ENCODE measurements around the gene KHNYN. TPM values are rescaled to one million over a fixed set of nuclear protein-coding genes. Genes with fewer than 3 reads are reported as not detected.
A peak's percentile ranks its signal among the peaks of the same experiment; 100 is the strongest.
"Not testable (repeated sequence)": the region's sequence is repeated elsewhere in the genome, so short reads cannot be mapped to it uniquely, and the experiment has no call there.

The KHNYN gene
- polyA plus RNA-seq: 26.5 TPM

DNA sequence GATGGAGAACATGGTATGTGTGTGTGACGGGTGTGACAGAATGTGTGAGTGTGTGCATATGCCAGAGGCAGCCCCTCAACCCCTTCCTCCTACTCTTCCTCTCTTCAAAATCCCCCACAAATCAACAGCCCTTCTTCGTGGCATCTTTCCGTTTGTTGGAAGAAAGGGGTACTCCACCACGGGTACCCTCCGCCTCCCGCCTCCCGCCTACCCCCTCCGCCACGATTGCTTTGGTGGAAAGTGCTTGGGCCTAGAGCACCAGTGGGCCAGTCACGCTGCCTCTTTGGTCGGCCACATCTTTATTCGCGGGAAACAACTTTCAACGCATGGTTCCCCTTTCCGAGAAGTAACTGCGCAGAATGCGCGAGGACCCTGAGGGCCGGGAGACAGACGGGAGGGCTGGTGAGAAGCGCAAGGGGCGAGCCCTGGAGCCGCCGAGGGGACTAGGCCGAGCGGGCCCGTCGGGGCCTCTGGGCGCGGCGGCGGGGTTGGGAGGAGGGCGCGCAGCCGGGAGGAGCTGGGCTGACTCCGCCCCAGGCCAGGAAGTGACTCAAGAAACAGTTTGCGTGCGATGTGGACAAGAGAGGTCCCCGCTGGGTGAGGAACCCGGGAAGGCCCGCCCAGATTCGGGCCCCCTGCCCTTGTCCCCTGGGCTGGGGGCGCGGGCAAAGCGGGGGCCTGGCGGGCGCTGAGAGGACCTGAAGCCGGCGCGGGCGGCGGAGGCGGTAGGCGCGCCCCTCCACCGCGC, at the start of gene KHNYN, which contains the start of gene CBLN3:
KHNYN (plus strand) TSS at position 560 of the 748 bp plus-strand sequence. CDS start 777 bp downstream, outside the sequence.
CBLN3 (minus strand) TSS at position 274 of the 748 bp plus-strand sequence. CDS start 614 bp downstream, outside the sequence.
- Mint-ChIP-seq H3K4me1 (peaks cover 8 to 17% (median 12%) of the 10 kb centered on the region in 3 donors), H3K4me3 (peak within 1 kb of the TSS; percentile 92 to 96 (median 92)), H3K36me3 (peaks cover 3% of the 10 kb centered on the region), H3K9me3 (no peaks in the 10 kb centered on the region), H3K27ac (peak within 1 kb of the TSS; percentile 97 to 100 (median 99)), H3K27me3 (no peaks in the 10 kb centered on the region)

DNA sequence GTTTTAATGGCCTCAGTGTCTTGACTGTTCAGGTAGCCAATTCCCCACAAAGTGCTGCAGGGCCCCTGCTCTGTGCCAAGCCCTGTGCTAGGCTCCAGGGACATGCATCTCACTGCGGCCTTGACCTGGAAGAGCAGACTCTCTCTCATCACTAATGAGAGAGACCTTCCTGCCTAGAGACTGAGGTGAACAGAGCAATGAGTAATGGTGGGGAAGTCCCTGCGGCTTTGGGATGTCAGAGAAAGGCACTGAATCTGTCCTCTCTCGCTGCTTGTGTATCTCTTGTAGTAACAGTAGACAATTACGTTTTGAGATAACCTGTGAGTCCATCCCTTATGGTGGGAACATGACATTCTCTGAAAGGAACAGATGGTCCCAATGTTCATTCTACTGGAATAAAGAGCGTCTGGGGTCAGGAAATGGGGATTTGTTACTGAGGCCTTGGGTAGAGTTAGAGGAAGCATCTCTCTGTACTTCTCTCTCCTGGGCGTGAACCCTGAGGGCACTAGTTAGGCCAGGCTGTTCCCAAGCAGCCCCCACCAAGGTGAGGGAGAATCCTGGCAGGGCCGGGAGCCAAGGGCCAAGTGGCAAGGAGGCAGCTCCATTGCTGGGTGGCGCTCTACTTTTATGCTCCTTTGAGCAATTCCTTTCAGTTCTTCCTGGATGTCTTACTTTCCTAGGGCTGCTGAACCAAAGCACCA, 48.2 kb upstream of the KHNYN start:
- no peak overlapping the region for H3K27ac Mint-ChIP-seq
- H3K4me3 Mint-ChIP-seq: no peak overlapping the region
- peaks cover 2% of the 10 kb centered on the region for H3K36me3 Mint-ChIP-seq
- peaks cover under 1% of the 10 kb centered on the region for H3K27me3 Mint-ChIP-seq
- no peaks in the 10 kb centered on the region for H3K9me3 Mint-ChIP-seq
- no peaks in the 10 kb centered on the region for H3K4me1 Mint-ChIP-seq

DNA sequence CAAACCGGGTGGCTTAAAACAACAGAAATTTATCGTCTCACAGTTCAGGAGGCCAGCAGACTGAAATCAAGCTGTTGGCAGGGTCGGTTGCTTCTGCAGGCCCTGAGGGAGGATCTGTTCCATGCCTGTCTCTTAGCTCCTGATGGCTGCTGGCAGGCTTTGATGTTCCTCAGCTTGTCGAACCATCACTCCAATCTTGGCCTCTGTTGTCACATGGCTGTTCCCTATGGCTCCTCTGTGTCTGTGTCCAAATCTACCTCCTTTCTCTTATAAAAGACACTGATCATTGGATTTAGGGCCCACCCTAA, 47.7 kb upstream of the KHNYN start:
- Mint-ChIP-seq H3K36me3 (peaks cover 2% of the 10 kb centered on the region), H3K4me1 (no peaks in the 10 kb centered on the region), H3K4me3 (no peak overlapping the region), H3K9me3 (no peaks in the 10 kb centered on the region), H3K27ac (no peak overlapping the region), H3K27me3 (peaks cover 1% of the 10 kb centered on the region)

DNA sequence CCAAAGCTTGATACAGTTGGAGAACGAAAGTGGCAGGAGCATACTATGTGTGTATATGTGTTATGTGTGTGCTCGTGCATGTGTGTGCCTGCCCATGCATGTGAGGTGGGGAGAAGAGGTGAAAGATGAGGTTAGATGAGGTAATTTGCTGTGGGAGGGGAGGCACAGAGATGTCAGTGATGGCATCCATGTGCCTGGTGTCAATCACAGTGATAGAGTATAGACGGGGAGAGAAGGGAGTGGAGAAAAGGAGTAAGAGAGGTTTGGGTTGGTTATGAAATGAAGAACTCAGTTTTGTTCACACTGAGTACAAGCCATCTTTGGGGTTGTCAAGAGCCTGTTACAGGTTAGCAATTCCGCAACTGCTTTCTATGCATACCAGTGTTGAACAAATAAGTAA, 45.6 kb upstream of the KHNYN start:
- H3K36me3 Mint-ChIP-seq: no peaks in the 10 kb centered on the region
- no peak overlapping the region for H3K4me3 Mint-ChIP-seq
- H3K27ac Mint-ChIP-seq: peak overlapping the region in 1 of 3 donors; percentile 2
- H3K9me3 Mint-ChIP-seq: peaks cover 0 to 2% (median 0%) of the 10 kb centered on the region in 3 donors
- H3K27me3 Mint-ChIP-seq: peaks cover 3% of the 10 kb centered on the region
- H3K4me1 Mint-ChIP-seq: no peaks in the 10 kb centered on the region

DNA sequence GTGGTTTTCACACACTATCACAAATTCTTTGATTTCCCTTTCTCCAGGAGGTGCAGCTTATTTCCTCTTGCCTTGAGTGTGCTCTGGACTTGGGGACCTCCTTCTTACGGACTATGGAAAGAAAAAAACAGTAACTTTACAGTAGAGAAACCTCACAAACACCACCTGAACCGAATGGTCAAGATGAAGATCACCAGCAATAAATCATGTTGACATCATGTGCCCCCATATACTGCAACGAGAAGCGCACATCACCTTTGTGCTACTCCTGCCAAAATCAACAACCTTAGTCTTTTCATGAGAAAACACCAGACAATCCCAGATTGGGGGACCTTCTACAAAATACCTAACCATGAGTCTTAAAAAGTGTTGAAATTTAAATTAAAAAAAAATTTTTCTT, 44.2 kb upstream of the KHNYN start:
- H3K4me3 Mint-ChIP-seq: no peak overlapping the region
- H3K27ac Mint-ChIP-seq: no peak overlapping the region
- H3K4me1 Mint-ChIP-seq: no peaks in the 10 kb centered on the region
- peaks cover 0 to 2% (median 0%) of the 10 kb centered on the region in 3 donors for H3K9me3 Mint-ChIP-seq
- H3K36me3 Mint-ChIP-seq: no peaks in the 10 kb centered on the region
- H3K27me3 Mint-ChIP-seq: peaks cover 7% of the 10 kb centered on the region

DNA sequence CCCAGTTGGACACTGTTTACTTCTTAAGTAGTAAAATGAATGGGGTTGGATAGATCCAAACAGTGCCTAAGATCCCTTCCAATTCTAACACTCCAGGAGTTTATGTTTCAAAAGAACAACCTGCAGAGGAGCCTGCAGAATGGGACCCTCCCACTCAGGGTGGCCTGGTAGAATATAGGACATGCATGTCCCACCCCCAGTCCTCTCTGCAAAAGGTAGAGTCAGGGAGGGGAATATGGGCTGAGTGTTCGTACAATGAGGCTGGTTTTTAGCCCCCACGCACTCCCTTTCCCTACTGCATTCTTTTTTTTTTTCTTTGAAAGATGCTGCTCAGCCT, 42.8 kb upstream of the KHNYN start:
- H3K4me1 Mint-ChIP-seq: no peaks in the 10 kb centered on the region
- peaks cover 11% of the 10 kb centered on the region for H3K27me3 Mint-ChIP-seq
- no peak overlapping the region for H3K4me3 Mint-ChIP-seq
- peaks cover 0 to 2% (median 0%) of the 10 kb centered on the region in 3 donors for H3K9me3 Mint-ChIP-seq
- no peaks in the 10 kb centered on the region for H3K36me3 Mint-ChIP-seq
- no peak overlapping the region for H3K27ac Mint-ChIP-seq

DNA sequence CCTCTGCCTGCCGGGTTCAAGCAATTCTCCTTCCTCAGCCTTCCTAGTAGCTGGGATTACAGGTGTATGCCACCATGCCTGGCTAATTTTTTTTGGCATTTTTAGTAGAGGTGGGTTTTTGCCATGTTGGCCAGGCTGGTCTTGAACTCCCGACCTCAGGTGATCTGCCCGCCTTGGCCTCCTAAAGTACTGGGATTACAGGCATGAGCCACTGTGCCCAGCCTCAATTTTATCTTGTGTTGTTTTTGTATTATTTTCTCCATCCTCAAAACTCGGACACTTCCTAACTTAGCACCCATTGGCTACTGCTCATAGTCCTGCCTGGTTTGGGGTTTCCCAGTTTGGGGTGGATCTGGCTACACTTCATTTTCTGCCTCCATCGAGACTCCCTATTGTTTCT, 42.2 kb upstream of the KHNYN start:
- H3K4me1 Mint-ChIP-seq, H3K36me3 Mint-ChIP-seq, H3K27ac Mint-ChIP-seq, H3K4me3 Mint-ChIP-seq, H3K9me3 Mint-ChIP-seq: not testable (repeated sequence)
- peaks cover 13% of the 10 kb centered on the region for H3K27me3 Mint-ChIP-seq

DNA sequence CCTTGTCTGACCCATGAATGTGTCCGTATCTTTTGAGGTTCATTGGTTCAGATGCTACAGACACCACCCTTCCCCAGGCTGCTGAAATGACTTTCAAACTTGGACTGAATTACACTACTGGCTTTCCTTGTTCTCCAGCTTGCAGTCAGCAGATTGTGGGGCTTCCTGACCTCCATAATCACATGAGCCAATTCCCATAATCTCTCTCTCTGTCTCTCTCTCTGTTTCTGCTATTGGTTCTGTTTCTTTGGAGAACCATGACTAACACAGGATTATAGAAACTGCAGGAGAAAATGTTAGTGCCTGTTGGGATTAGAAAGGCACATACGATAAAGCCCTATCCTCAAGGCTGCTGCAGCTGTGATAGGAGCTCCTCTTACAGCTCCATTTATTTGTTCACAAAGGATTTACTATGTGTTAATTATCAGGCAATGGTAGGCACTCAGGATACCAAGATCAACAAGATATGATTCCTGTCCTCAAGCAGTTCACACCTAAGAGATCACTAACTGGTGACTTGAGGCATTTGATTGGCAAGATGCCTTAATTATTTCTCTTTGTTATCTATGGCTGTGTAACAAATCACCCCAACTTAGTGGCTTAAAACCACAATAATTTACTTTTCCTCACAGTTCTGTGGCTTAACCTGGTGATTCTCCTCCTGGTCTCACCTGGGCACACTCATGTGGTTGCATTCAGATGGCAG, 41.1 kb upstream of the KHNYN start:
- H3K9me3 Mint-ChIP-seq: peaks cover 0 to 2% (median 0%) of the 10 kb centered on the region in 3 donors
- no peak overlapping the region for H3K27ac Mint-ChIP-seq
- H3K36me3 Mint-ChIP-seq: no peaks in the 10 kb centered on the region
- no peak overlapping the region for H3K4me3 Mint-ChIP-seq
- peaks cover 16% of the 10 kb centered on the region for H3K27me3 Mint-ChIP-seq
- H3K4me1 Mint-ChIP-seq: peaks cover 0 to 1% (median 0%) of the 10 kb centered on the region in 3 donors

DNA sequence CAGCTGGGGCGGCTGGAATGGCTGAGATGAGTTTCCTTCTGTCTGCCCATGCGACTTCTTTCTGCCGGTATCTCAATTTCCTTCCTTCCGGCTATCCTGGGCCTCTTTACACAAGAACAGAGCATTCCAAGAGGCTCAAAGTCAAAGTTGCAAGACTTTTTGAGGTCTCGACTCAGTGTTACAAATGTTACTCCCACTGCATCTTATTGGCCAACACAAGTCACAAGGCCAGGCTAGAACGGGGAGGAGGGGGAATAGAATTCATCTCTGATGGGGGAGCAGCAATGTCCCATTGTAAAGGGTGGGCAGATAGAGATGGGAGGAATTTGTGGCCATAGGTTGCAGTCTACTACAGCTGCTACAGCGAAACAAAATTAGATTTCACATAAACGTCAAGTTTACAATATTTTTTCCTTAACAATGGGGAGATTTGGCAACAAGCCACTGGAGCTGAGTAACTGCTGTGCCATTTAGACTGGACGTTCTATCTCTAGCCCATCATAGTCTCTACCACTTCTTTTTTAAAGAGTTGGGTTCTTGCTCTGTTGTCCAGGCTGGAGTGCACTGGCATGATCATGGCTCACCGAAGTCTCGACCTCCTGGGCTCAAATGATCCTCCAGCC, 40.4 kb upstream of the KHNYN start:
- Mint-ChIP-seq H3K4me3 (no peak overlapping the region), H3K9me3 (peaks cover 0 to 2% (median 0%) of the 10 kb centered on the region in 3 donors), H3K27ac (no peak overlapping the region), H3K4me1 (peaks cover 0 to 1% (median 0%) of the 10 kb centered on the region in 3 donors), H3K36me3 (no peaks in the 10 kb centered on the region), H3K27me3 (peaks cover 17% of the 10 kb centered on the region)

DNA sequence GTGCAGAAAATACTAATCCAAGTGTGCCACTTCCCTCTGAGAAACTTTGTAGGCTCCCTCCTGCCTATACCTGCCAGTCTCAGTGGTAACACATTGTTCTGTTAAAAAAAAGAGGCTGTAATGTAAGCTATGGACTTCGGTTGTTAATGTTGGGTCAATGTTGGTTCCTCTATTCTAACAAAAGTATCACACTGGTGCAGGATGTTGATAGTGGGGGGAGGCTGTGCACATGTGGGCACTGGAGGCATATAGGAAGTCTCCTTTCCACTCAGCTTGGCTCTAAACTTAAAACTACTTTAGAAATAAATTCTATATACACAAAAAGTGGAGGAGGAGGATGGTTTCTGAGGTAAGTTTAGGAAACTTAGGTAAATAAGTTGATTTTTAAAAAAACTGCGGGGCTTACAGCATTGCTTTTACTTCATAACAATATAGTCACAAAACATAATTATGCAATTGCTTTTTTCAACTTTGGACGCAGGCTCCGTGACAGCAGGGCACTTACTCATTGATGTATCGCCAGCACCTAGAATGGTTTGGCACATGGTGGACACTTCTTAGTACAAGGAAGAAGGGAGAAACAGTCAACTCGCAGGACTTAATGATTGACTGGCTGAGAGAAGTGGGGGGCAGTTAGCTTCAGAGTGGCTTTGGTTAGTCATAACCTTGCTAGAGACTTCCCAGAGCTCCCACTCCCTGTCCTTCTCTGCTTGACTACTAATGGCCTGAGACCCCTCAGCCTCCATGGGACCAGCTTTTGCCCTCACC, 38.9 kb upstream of the KHNYN start:
- Mint-ChIP-seq H3K27ac (no peak overlapping the region), H3K27me3 (peaks cover 17% of the 10 kb centered on the region), H3K4me3 (no peak overlapping the region), H3K36me3 (no peaks in the 10 kb centered on the region), H3K4me1 (peaks cover 0 to 1% (median 0%) of the 10 kb centered on the region in 3 donors), H3K9me3 (peaks cover 0 to 2% (median 0%) of the 10 kb centered on the region in 3 donors)

DNA sequence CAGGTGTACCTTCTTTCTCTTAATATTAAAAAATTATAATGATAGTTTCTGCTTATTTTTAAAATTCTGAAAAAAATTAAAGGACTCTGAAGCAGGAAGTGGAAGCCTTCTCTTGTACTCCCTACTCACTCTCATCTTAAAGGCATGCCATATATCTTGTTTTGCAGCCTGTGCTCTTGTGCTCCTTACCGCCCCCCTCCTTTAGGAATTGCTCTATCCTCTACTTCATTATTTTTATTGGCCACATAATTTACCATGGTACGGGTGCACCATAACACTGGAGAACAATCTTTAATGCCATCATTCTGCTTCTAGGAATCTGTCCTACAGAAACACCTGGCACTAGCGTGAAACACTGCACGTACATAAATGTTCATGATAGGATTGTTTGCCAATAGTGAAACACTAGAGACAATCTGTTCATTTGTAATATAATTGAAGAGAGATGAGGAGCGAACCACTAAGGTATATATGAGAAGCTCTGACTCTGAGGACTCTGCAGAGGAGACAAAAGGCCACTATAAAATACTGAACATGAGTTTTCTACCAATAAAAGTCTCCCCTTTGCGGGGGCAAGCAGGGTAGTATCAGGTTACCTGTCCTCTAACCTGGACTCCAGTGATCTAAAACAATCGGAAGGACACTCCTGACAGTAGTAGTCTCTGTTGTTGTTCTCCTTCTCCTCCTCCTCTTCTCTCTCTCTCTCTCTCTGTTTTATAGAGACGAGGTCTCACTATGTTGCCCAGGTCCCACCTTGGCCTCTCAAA, 37.2 kb upstream of the KHNYN start:
- Mint-ChIP-seq H3K27me3 (peaks cover 15% of the 10 kb centered on the region), H3K27ac (no peak overlapping the region)

DNA sequence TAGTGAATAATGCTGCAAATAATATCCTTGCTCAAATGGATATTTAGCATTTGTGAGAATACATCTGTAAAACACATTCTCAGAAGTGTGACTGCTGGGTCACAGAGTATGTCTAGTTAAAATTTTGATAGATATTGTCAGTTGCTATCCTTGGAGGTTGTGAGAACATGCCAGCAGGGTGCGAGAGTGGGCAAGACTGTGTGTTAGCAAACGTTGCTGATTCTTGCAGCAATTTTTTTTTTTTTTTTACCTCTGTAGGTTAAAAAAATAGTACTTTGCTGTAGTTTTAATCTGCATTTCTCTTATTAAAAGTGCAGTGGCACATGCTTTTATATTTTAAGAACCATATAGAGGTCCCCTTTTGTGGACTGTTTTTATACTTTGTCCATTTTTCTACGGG, 35.5 kb upstream of the KHNYN start:
- peaks cover 12% of the 10 kb centered on the region for H3K27me3 Mint-ChIP-seq
- H3K27ac Mint-ChIP-seq: no peak overlapping the region
- no peaks in the 10 kb centered on the region for H3K9me3 Mint-ChIP-seq
- H3K36me3 Mint-ChIP-seq: no peaks in the 10 kb centered on the region
- H3K4me3 Mint-ChIP-seq: no peak overlapping the region
- H3K4me1 Mint-ChIP-seq: peaks cover 0 to 4% (median 1%) of the 10 kb centered on the region in 3 donors

More for the DNA sequence above, 37.2 kb upstream of the KHNYN start:
- Mint-ChIP-seq H3K4me3 (no peak overlapping the region), H3K36me3 (no peaks in the 10 kb centered on the region), H3K4me1 (peaks cover 0 to 4% (median 1%) of the 10 kb centered on the region in 3 donors), H3K9me3 (peaks cover 0 to 2% (median 0%) of the 10 kb centered on the region in 3 donors)

DNA sequence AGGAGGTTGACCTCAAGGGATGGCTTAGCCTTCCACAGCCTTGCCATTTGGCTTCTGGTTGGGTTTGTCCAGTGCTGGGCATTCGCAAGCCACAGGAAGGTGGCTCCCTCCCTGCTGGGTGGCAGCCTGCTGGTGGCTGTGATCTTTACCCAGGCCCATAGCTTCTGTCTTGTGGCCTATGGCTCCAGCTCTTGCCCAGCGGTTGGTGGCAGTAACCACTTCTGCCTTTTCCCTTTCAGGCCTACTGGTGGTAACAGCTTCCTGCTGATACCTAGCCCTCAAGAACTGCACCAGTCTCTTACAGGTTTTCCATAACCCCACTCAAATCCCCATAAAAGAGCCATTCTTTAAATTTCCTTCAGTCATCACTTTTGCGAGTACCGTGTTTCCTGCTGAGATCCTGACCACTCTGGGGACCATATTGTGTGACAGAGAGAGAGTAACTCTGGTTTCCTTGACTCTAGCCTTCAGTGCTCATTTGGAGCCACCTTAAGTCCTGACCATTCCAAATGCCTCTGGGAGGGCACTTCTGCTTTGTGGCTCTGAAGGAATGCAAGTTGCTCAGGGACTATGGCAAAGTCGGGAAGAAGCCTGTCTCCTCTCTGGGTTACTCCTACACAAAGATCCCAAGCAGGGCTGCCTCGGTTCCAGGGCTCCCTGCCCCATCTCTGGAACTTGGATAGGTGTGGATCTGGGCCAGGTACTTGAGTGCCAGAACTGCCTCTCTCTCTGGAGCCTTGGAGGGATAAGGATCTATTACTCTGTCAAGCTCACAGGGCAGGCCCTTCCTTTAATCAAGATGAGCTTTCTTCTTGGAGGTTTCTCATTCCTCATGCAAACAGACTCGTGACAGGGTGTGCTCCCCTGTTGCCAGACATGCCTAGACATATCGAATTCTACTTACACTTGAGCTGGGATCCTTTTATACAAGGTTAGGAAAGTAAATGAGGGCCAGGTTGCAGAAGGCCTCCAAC, 33.9 kb upstream of the KHNYN start:
- Mint-ChIP-seq H3K36me3 (no peaks in the 10 kb centered on the region), H3K27ac (no peak overlapping the region)

More for the DNA sequence above, 33.9 kb upstream of the KHNYN start:
- peaks cover 4 to 6% (median 4%) of the 10 kb centered on the region in 3 donors for H3K4me1 Mint-ChIP-seq
- peak overlapping the region in 1 of 4 donors; percentile 4 for H3K4me3 Mint-ChIP-seq
- H3K27me3 Mint-ChIP-seq: peaks cover 19% of the 10 kb centered on the region
- H3K9me3 Mint-ChIP-seq: no peaks in the 10 kb centered on the region
